Adipose tissue (tissue), 3 donors: Measurements from ENCODE around the gene TMEM132D. TPM values are rescaled to one million over a fixed set of nuclear protein-coding genes. Genes with fewer than 3 reads are reported as not detected.

Experiments
- H3K27ac ChIP-seq: one replicate; pipeline ENCODE4 v1.5.1; 2013; ENCODE audit warnings: low read depth, low read length
- WGBS, 3 donors: extraction: QIAGEN DNeasy Blood & Tissue Kit; methylation state at CpG; one replicate each; pipeline ENCODE4 v1.1.7; 2013; 5-methylcytosine and 5-hydroxymethylcytosine counted together
- polyA plus RNA-seq, 3 donors: library from polyadenylated mRNA; stranded (reverse); fragments of 200-250 nt; gene quantifications; one replicate each; pipeline ENCODE4 v1.2.3, GENCODE V29; 2013
- donor health status: healthy with polysubstance abuse.
- donor health status: Bipolar disorder and iron deficiency.
- donor health status: healthy.

Gene TMEM132D
- polyA plus RNA-seq, 3 donors, result 0.11 to 0.13 TPM; not detected in 1

DNA sequence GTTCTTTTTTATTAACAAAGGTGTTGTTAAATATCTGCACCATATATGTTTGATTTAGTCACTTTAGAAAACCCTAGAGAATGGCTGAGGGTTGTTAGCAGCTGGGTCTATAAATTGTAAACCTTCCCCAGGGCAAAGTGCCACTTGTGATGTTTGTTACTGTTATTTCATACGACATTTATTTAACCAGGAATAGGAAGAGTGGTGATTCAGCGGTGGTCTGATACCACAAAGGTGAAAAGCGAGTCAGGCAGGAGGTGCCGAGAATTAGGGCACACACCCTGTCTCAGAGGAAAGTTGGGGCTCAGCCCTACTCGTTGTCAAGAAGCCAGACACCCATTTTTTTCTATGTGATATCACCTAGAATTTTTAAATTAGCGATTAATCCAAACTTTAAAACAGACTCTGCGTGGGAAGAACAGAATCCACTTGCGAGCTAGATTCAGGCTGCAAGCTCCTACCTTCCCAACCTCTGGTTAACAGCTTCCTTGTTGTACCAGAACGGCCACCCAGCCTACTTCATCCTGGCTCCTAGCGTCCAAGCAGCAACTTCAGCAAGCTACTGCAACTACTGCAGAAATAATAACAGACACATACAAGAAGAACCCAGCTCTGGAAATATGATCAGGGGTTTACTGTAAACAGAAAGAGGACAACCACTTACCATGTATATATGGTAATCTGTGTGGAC lies 126.7 kb downstream of the TMEM132D start:
- no peak overlapping the region for H3K27ac ChIP-seq
- WGBS, 3 donors, result 67 to 78% (median 72%) methylated on average over 10 of the region's 10 CpGs

DNA sequence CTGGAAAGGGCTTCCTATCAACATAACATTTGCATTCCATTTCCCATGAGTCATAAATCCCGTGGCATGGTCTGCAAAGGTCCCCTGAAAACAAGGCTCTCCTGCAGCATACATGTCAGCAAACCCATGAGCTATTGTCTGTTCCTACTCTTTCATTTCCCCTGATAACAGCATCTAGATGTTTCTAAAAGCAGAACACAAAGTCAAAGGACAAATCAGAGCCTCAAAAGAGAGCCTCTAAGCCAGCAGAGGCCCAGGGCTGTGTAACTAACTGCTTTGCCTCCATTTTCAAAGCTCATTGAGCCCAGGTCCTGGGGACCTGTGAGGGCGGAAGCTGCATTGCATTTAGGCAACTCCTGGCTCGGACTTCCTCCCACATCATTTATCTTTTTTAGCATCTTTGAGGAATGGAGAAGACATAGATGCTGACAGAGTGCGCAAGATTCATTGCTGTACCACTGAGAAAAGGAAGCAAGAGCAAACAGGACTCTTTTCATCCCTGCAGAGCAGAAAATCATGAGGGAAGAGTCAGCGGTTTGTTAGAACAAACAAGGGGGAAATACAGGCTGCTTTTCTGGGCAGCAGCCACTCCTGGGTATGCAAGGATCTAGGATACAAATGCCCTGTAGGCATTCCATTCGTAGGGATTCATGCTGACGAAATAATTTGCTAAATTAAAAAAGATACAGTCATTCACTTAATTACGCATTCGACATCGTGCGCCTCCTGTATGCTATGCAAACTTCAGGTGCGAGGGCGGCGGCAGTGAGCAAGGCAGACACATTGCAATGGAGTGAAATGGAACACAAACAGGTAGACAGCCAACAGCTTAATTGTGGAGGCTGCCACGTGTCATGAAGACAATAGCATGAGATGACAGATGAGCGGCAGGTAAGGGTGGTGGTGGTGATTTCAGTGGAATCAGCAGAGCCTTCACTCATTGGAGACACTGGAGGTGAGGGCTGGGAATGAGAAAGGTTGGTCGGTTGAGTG lies 131.0 kb downstream of the TMEM132D start:
- 60 to 73% (median 66%) methylated on average over 16 to 17 of the region's 17 CpGs for WGBS, 3 donors
- H3K27ac ChIP-seq, result no peak overlapping the region

DNA sequence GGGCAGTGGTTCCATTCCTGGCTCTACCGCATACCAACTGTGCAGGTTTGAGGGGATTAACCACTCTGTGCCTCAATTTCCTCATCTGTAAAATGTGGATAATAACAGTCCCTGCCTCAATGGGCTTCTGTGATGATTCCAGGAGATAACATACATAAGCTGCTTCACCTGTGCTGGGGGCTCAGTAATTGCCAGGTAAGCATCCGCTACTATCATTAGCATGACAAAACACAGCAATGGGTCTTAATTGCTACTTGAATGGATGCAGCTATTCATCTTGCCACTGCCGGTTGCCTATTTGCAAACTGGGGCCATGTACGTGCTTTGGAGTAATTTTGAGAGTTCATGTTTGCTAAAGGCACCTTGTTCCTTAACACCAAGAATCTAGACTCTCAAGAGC lies 132.6 kb downstream of the TMEM132D start:
- WGBS, 3 donors, result 48 to 51% (median 48%) methylated on average over 4 of the region's 4 CpGs

DNA sequence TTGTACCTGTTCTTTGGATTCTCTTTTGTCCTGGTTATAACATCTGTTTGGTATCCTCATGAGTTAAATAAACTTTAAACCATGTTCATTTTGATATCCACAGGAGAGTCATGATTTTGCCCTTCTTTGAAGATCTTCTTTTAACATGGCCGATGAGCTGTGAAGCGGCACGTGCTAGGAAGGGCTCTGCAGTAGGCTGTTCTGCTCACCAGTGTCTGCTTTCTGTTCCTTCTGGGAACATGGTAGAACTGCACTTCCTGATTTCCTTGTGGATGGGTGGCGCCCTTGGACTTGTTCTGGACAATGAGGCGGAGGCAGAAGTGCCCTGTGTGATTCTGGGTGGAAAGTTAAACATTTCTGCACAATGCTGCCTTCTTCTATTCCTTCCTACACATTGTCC lies 138.1 kb downstream of the TMEM132D start:
- H3K27ac ChIP-seq, result no peak overlapping the region
- 67 to 72% (median 69%) methylated on average over 5 of the region's 5 CpGs for WGBS, 3 donors

More for the DNA sequence above, 132.6 kb downstream of the TMEM132D start:
- no peak overlapping the region for H3K27ac ChIP-seq

DNA sequence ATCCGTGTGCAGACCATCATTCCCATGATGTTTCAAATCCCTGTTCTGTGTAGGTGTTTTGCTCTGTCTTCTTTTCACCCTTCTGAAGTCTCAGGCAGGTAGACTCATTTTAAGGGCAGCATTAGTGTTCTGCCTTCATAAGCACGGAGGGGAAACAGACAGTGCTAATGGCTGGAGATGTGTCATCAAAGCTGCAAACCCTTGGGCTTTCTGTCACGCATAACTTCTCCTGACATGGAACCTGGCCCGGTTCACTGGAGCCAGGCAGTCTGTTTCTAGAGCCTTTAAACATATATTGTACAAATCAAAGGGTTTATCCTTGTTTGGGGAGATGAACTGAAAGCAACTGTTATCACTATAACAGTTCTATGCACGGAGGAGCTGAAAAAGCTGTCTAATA lies 141.4 kb downstream of the TMEM132D start:
- H3K27ac ChIP-seq, result no peak overlapping the region
- WGBS, 3 donors, result 72 to 74% (median 72%) methylated on average over 5 of the region's 5 CpGs

DNA sequence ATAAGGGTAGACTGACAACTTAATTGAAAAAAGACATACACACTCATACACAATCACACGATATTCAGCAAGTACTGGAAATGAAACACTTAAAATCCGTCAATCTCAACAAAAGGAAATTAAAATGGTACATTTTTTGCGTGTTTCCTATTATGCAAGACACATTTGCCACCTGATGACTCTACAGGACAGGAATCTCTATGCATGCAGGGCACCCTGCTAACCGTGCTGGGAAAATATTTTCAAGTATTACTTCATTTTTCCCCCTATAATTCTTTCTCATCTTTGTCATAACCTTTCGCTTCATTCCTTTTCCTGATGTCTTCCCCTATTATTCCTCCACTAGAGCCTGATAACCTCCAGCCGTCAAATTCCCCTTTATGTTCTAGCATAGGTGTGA lies 150.2 kb downstream of the TMEM132D start:
- 61 to 79% (median 78%) methylated on average over 6 of the region's 6 CpGs for WGBS, 3 donors
- no peak overlapping the region for H3K27ac ChIP-seq

DNA sequence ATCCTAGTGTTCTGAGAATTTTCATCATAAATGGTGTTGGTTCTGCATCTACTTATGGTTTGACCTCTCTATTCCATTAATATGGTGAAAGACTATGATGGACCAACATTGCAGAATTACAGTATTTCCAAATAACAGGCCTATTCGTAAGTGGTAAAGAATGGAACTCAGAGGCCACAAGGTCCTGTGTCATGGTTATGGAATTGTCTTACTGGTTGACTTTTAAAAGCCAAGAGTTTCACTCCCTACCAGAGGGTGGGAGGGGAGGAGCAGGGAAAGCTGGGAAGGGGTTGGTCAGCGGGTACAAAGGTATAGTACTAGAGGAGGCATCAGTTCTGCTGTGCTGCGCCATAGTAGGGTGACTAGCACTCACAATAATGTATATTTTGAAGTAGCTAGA lies 153.4 kb downstream of the TMEM132D start:
- no peak overlapping the region for H3K27ac ChIP-seq
- WGBS, 3 donors, result 49 to 72% (median 66%) methylated on average over 3 of the region's 3 CpGs

DNA sequence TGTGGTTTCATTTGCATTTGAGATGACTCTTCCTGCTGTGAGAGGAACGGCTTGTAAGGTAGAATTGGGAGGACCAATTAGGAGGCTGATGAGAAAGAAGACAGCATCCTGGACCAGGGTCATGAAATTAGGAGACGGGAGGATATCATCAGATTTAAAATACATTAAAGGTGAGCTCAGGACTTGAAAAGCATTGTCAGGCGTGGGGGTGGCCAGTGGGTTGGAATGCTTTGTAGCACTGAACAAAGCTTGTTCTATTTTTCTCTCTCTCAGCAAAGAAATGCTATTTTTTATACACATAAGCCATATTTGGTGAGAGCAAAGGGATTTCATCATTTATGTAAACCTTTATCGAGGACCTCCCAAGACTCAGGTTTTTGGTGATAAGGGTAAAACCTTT lies 157.5 kb downstream of the TMEM132D start:
- H3K27ac ChIP-seq, result no peak overlapping the region
- 58 to 73% (median 71%) methylated on average over 4 of the region's 4 CpGs for WGBS, 3 donors

DNA sequence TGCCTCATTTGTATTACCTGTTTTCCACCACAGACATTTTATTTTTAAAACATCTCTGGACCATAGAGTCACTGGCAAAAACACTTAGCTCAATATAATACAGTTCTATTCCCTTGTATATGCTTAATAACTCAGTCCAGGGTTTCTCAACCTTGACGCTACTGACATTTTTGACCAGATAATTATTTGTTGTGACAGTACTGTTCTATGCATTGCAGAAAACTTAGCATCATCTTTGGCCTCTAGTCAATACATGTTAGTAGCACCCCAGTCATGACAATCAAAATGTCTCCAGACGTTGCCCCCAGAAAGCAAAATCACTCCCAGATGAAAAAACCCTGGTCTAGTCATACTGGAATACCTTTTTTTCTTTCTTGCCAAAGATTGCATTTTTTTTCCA lies 174.7 kb downstream of the TMEM132D start:
- 71 to 76% (median 71%) methylated on average over 2 of the region's 2 CpGs for WGBS, 3 donors
- H3K27ac ChIP-seq, result no peak overlapping the region

DNA sequence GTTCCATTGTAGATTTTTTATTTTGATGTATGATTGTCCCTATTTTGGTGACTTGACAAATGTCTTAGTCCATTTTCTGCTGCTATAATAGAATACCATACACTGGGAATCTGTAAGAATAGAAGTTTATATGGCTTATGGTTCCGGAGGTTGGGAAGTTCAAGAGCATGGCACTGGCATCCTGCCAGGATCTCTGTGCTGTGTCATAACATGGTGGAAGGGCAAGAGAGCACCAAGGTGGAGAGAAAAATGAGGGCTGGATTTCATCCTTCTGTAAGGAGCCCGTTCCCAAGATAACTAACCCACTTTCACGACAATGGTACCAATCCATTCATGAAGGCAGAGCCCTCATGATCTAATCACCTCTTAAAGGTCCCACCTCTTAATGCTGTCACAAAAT lies 176.7 kb downstream of the TMEM132D start:
- WGBS, 3 donors, result 76 to 91% (median 79%) methylated on average over 3 of the region's 3 CpGs
- H3K27ac ChIP-seq, result no peak overlapping the region

DNA sequence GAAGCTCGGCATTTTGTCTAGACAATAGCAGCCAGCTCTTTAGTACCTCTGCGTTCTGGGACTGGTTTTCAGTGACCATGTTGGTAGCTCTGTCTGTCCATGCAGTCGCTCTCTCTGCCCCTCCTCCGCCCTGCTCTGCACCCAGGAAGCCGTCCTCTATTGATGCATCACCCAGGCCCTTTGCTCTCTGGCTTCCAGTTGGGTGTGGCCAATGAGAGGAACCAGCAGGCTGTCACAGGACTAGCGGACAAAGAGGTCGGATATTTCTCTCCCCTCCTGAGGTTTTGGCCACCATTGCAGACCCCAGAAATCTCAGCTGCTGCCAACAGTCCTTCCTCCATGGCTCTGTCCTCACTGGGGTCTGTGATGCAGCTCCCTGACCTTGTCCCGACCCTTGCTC lies 180.6 kb downstream of the TMEM132D start:
- no peak overlapping the region for H3K27ac ChIP-seq
- 67 to 74% (median 74%) methylated on average over 8 of the region's 8 CpGs for WGBS, 3 donors

DNA sequence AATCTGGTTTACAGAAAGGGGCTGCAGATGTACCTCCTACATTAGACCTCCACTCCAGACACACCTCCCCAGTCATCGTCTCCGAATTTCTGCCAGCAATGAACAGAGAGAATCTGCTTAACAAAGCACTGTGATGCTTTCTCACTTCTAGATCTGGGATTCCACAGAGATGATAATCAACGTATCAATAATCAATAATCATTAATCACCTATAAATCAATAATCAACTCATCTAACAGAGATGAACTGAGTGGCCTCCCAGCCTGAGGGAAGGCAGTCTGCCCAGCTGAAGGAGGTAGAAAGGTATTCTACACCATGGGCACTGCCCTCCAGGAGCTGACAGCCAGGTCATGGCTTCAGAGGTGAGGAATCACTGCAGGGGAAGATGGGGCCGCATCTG lies 183.2 kb downstream of the TMEM132D start:
- WGBS, 3 donors, result 73 to 86% (median 74%) methylated on average over 4 of the region's 4 CpGs
- H3K27ac ChIP-seq, result no peak overlapping the region

DNA sequence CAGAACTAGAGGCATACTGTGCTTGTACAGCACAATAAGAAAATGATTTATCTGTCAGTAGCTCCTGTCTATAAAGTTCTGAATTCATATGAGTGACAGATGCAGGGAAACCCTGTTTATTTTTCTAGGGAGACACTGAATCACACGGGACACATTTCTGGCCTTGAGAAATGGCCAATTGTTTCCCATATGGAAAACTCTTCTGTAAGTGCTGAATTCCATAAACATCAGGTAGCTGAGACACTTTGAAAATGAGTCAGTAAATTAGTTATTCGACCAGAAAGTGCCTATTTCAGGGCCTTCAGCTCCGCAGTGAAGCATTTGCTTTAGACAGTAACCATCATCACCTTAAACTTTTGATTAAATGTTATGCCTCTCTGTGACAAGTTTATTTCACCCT lies 184.4 kb downstream of the TMEM132D start:
- 32 to 40% (median 38%) methylated on average over 3 of the region's 3 CpGs for WGBS, 3 donors
- H3K27ac ChIP-seq, result no peak overlapping the region

DNA sequence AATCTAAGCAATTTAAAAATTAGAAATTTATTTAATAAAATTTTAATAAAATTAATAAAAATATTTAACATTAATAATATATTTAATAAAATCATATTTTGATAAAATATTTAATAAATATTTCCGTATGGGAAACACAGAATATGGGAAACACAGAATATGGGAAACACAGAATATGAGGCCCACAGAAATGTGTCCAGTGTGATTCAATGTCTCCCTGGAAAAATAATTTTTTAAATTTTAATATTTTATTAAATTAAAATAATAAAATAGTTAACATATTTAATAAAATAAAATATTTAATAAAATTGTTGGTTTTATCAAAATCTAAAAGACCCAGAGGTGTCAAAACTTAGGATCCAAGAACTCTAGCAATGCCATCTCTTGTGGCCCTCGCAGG lies 186.4 kb downstream of the TMEM132D start:
- H3K27ac ChIP-seq, result no peak overlapping the region
- 84 to 88% (median 88%) methylated on average over 2 of the region's 2 CpGs for WGBS, 3 donors

DNA sequence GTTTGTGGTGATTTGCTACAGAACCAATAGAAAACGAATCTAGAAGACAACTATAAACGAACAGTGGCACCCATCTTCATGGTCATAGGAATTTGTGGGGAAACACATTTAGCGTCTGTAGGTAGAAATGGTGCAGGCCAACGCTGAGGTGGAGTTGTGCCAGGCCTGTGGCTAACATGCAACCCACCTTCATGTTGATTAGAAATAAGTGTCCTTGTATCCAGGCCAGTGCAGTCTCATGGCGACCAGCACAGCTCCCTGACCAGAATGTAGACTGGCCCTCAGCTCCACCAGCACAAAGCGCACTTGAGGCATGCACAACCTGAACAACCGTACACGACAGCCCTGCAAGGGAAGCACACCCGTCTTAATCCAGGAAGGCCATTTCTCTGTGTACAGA lies 187.0 kb downstream of the TMEM132D start:
- no peak overlapping the region for H3K27ac ChIP-seq
- 78 to 86% (median 85%) methylated on average over 9 of the region's 9 CpGs for WGBS, 3 donors

DNA sequence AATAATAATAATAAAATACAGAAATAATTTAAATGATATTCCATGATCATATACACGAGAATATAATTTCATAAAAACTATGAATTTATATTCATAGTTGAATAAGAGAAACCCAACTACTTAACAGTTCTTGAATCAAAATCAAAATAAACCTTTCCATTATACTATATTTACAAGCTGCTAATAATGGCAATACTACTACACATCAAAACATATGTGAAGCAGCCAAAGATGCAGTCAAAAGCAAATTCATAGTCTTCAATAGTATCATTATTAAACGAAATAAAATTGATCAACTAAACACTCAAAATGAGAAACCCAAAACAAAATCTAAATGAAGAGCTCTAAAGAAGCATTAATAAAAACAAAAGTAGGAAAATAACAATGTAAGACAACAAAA lies 197.1 kb downstream of the TMEM132D start:
- whole genome bisulfite sequencing, 3 donors, result 59 to 88% (median 81%) methylated on average over 2 of the region's 2 CpGs
- H3K27ac ChIP-seq, result no peak overlapping the region

DNA sequence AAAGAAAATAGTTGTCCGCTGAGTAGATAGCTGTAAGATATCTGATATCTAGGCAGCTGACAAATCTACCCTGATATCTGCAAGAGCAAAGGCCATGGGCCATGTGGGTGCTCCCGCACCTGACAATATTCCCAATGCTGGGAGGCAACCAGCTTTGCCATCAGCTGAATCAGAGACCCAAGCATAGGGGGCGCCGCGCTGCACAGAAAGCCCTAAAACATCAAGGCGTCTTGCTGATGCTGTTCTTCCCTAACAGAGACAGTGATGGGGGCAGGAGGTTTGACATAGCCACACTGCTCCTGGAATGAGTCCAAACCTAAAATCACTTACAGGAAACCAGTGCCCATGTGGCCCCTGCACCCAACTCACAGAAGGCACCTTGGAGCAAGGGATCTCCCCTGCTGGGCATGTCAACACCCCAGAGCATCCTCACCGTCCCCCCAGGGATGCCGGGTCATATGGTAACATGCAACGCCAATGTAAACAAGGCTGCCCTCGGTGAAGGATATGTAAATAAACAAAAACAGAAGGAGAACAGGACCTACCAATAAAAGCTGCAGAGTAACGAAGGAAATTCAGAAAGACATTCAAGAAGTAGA lies 199.5 kb downstream of the TMEM132D start:
- H3K27ac ChIP-seq, result no peak overlapping the region
- 33 to 48% (median 46%) methylated on average over 11 of the region's 11 CpGs for WGBS, 3 donors

DNA sequence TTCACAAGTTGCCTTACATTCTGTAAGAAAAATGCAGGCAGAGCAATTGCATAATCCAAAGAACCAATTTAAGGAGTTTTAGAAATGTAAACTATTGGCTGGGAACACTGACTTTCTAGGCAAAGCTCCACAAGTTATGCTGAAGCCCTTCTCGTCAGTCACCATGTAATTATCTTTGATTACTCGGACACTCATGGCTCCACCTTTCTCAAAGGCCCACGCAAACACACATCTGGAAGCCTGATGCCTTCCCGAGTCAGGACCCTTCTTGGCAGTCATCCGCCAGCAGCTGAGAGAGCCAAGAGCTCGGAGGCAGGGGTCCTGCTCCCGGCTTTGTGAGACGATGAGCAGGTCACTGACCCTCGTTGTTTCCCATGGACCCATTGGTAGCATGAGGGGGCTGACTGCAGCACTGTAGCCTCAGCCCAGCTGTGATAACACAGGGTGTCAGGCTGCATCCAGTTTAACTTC lies 202.2 kb downstream of the TMEM132D start:
- WGBS, 3 donors, result 60 to 70% (median 62%) methylated on average over 9 of the region's 9 CpGs
- no peak overlapping the region for H3K27ac ChIP-seq

DNA sequence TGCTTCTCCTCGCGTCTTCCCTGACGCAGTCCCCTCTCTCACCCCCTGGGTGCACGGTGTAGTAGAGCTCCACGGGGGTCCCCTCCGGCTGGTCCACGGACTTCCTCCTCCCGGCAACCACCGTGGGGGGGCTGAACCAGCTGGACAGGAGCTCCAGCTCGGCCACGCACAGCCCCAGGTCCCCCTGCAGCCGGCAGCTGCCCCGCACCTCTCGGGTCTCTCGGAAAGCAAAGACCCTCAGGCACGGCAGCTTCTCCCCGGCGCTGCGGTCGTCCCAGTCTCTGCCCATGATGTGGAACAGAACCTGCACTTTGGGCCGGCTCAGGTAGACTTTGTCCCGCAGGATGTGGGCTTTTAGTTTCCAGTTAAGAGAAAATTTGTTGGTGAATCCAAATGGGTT lies 203.8 kb downstream of the TMEM132D start:
- WGBS, 3 donors, result 91 to 94% (median 92%) methylated on average over 22 of the region's 22 CpGs
- H3K27ac ChIP-seq, result no peak overlapping the region
